ENCODE measurements around the gene PDAP1. TPM values are rescaled to one million over a fixed set of nuclear protein-coding genes. Genes with fewer than 3 reads are reported as not detected.

PDAP1 gene
- total and polyA plus RNA-seq, 9 of the 15 experiments (the other 6 are each of a cell fraction or from before 2014, with no cell fraction given): 10.2 to 315 (median 129) TPM

DNA sequence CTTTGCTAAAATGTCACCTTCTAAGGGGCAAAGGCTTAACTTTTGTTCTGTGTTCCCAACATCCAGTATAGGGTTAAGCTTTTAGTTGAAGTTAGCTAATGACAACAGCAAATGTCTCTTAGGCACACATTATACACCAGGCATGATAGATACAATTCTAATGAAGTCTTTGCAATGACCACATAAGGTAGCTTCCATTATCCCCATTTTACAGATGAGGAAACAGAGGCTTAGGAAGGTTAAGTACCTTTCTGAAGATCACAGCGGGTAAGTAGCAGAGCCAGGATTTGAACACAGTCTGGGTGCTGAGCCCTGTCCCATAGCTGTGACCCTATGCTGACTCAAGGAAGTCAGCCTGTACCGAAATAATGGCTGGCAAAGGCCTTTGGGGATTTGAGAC, 2.2 kb upstream of the PDAP1 start (continued):
- TF ChIP-seq, protein P1, sequence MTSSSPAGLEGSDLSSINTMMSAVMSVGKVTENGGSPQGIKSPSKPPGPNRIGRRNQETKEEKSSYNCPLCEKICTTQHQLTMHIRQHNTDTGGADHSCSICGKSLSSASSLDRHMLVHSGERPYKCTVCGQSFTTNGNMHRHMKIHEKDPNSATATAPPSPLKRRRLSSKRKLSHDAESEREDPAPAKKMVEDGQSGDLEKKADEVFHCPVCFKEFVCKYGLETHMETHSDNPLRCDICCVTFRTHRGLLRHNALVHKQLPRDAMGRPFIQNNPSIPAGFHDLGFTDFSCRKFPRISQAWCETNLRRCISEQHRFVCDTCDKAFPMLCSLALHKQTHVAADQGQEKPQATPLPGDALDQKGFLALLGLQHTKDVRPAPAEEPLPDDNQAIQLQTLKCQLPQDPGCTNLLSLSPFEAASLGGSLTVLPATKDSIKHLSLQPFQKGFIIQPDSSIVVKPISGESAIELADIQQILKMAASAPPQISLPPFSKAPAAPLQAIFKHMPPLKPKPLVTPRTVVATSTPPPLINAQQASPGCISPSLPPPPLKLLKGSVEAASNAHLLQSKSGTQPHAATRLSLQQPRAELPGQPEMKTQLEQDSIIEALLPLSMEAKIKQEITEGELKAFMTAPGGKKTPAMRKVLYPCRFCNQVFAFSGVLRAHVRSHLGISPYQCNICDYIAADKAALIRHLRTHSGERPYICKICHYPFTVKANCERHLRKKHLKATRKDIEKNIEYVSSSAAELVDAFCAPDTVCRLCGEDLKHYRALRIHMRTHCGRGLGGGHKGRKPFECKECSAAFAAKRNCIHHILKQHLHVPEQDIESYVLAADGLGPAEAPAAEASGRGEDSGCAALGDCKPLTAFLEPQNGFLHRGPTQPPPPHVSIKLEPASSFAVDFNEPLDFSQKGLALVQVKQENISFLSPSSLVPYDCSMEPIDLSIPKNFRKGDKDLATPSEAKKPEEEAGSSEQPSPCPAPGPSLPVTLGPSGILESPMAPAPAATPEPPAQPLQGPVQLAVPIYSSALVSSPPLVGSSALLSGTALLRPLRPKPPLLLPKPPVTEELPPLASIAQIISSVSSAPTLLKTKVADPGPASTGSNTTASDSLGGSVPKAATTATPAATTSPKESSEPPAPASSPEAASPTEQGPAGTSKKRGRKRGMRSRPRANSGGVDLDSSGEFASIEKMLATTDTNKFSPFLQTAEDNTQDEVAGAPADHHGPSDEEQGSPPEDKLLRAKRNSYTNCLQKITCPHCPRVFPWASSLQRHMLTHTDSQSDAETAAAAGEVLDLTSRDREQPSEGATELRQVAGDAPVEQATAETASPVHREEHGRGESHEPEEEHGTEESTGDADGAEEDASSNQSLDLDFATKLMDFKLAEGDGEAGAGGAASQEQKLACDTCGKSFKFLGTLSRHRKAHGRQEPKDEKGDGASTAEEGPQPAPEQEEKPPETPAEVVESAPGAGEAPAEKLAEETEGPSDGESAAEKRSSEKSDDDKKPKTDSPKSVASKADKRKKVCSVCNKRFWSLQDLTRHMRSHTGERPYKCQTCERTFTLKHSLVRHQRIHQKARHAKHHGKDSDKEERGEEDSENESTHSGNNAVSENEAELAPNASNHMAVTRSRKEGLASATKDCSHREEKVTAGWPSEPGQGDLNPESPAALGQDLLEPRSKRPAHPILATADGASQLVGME (CRISPR knock-in tag; IDR thresholded peaks at IDR 0.05): no peak
- TF ChIP-seq DIDO1 (tag; IDR thresholded peaks at IDR 0.05; ENCODE audit: low read depth) (no peak), ZNF3 (CRISPR knock-in tag; IDR thresholded peaks at IDR 0.05) (no peak), SIRT6 (IDR thresholded peaks at IDR 0.05; ENCODE audit: low read depth, low read length) (no peak), ZNF253 (CRISPR knock-in tag; conservative IDR thresholded peaks at IDR 0.05) (no peak), NELFE (IDR thresholded peaks at IDR 0.05; ENCODE audit: insufficient read depth, insufficient read length) (no peak), XRCC5 (IDR thresholded peaks at IDR 0.05; ENCODE audit: low read depth, low read length) (no peak), ZNF174 (CRISPR knock-in tag; IDR thresholded peaks at IDR 0.05) (no peak), NR2F6 (CRISPR knock-in tag; IDR thresholded peaks at IDR 0.05) (no peak), BCOR (IDR thresholded peaks at IDR 0.05) (peak; percentile 35; the same call in 1 of the 2 replicates)
- TF ChIP-seq, protein P2, sequence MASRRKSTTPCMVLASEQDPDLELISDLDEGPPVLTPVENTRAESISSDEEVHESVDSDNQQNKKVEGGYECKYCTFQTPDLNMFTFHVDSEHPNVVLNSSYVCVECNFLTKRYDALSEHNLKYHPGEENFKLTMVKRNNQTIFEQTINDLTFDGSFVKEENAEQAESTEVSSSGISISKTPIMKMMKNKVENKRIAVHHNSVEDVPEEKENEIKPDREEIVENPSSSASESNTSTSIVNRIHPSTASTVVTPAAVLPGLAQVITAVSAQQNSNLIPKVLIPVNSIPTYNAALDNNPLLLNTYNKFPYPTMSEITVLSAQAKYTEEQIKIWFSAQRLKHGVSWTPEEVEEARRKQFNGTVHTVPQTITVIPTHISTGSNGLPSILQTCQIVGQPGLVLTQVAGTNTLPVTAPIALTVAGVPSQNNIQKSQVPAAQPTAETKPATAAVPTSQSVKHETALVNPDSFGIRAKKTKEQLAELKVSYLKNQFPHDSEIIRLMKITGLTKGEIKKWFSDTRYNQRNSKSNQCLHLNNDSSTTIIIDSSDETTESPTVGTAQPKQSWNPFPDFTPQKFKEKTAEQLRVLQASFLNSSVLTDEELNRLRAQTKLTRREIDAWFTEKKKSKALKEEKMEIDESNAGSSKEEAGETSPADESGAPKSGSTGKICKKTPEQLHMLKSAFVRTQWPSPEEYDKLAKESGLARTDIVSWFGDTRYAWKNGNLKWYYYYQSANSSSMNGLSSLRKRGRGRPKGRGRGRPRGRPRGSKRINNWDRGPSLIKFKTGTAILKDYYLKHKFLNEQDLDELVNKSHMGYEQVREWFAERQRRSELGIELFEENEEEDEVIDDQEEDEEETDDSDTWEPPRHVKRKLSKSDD (conservative IDR thresholded peaks at IDR 0.05; ENCODE audit: low read length): no peak
- TF ChIP-seq, protein P3, sequence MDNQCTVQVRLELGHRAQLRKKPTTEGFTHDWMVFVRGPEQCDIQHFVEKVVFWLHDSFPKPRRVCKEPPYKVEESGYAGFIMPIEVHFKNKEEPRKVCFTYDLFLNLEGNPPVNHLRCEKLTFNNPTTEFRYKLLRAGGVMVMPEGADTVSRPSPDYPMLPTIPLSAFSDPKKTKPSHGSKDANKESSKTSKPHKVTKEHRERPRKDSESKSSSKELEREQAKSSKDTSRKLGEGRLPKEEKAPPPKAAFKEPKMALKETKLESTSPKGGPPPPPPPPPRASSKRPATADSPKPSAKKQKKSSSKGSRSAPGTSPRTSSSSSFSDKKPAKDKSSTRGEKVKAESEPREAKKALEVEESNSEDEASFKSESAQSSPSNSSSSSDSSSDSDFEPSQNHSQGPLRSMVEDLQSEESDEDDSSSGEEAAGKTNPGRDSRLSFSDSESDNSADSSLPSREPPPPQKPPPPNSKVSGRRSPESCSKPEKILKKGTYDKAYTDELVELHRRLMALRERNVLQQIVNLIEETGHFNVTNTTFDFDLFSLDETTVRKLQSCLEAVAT (IDR thresholded peaks at IDR 0.05): no peak
- TF ChIP-seq, protein P4, sequence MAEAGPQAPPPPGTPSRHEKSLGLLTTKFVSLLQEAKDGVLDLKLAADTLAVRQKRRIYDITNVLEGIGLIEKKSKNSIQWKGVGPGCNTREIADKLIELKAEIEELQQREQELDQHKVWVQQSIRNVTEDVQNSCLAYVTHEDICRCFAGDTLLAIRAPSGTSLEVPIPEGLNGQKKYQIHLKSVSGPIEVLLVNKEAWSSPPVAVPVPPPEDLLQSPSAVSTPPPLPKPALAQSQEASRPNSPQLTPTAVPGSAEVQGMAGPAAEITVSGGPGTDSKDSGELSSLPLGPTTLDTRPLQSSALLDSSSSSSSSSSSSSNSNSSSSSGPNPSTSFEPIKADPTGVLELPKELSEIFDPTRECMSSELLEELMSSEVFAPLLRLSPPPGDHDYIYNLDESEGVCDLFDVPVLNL (CRISPR knock-in tag; IDR thresholded peaks at IDR 0.05; ENCODE audit: low read depth): no peak

All from K562 (cell line).